Neutrophil (primary cell): ENCODE measurements around the gene SLC34A3.

Source experiments
- H3K27ac ChIP-seq: fragments of 200-600 bp; sonication (generic); 2 replicates; pipeline ENCODE4 v1.5.1; 2016; ENCODE audit warnings: mild to moderate bottlenecking, moderate library complexity
- H3K27me3 ChIP-seq: fragments of 200-600 bp; sonication (generic); 2 replicates; pipeline ENCODE4 v1.6.0; 2016; ENCODE audit warnings: mild to moderate bottlenecking
- H3K36me3 ChIP-seq: fragments of 200-600 bp; sonication (generic); 2 replicates; pipeline ENCODE4 v1.5.1; 2017
- H3K4me1 ChIP-seq, 2 experiments: fragments of 200-600 bp in 1 of 2; sonication (generic) in 1 of 2; 1 replicate in 1 of 2; 2 replicates in 1 of 2; pipeline versions ENCODE4 v1.5.1 to v1.6.1; 2013 to 2016; ENCODE audit warnings: low read depth in 1 of 2, low read length in 1 of 2, mild to moderate bottlenecking in 1 of 2, moderate library complexity in 1 of 2; ENCODE audit not compliant: control insufficient read depth in 1 of 2, insufficient read depth in 1 of 2
- H3K4me3 ChIP-seq, 2 experiments: fragments of 200-600 bp in 1 of 2; sonication (generic) in 1 of 2; 1 replicate in 1 of 2; 2 replicates in 1 of 2; pipeline ENCODE4 v1.5.1; 2013 to 2016; ENCODE audit warnings: low read depth in 1 of 2, low read length in 1 of 2, mild to moderate bottlenecking in 1 of 2, moderate library complexity in 1 of 2
- H3K9me3 ChIP-seq: fragments of 200-600 bp; sonication (generic); 2 replicates; pipeline ENCODE4 v1.5.1; 2016
- TF ChIP-seq, protein P1 (sequence below): fragments of 200-600 bp; sonication (generic); IDR thresholded peaks from 2 replicates; pipeline ENCODE4 v1.5.1; 2016; ENCODE audit warnings: antibody characterized with exemption

SLC34A3 gene

GRCh38 chr9:137211532-137211931 lies 19.2 kb upstream of the SLC34A3 start:
- Histone ChIP-seq H3K4me3 (no peak overlapping the region), H3K4me1 (peaks cover 13% of the 10 kb centered on the region in 2 experiments), H3K36me3 (peaks cover 44% of the 10 kb centered on the region), H3K9me3 (no peaks in the 10 kb centered on the region), H3K27ac (no peak overlapping the region), H3K27me3 (no peaks in the 10 kb centered on the region)
- TF ChIP-seq, protein P1, sequence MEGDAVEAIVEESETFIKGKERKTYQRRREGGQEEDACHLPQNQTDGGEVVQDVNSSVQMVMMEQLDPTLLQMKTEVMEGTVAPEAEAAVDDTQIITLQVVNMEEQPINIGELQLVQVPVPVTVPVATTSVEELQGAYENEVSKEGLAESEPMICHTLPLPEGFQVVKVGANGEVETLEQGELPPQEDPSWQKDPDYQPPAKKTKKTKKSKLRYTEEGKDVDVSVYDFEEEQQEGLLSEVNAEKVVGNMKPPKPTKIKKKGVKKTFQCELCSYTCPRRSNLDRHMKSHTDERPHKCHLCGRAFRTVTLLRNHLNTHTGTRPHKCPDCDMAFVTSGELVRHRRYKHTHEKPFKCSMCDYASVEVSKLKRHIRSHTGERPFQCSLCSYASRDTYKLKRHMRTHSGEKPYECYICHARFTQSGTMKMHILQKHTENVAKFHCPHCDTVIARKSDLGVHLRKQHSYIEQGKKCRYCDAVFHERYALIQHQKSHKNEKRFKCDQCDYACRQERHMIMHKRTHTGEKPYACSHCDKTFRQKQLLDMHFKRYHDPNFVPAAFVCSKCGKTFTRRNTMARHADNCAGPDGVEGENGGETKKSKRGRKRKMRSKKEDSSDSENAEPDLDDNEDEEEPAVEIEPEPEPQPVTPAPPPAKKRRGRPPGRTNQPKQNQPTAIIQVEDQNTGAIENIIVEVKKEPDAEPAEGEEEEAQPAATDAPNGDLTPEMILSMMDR = no peak

DNA sequence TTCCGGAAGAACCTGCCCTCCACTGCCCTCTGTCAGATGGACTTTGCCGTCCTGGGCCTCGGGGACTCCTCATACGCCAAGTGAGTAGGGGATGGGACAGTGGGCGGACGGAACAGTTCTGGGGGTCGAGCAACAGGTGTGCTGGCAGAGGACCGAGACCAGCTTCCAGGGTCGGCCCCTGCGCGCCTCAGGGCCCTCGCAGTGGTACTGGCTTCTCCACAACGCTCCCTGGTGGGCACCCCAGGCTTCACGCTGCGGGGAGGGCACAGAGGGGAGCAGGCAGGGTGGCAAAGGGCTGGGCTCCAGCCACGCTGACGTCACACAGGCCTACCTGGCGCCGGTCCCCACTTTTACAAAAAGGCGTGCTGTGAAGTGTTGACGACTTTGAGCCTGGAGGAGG lies 18.2 kb upstream of the SLC34A3 start:
- no peaks in the 10 kb centered on the region for H3K27me3 ChIP-seq
- no peak overlapping the region for H3K27ac ChIP-seq
- TF ChIP-seq, protein P1 = no peak
- no peak overlapping the region for H3K4me3 ChIP-seq
- peaks cover 54% of the 10 kb centered on the region for H3K36me3 ChIP-seq
- peaks cover 3% of the 10 kb centered on the region in 2 experiments for H3K4me1 ChIP-seq
- no peaks in the 10 kb centered on the region for H3K9me3 ChIP-seq

GRCh38 chr9:137213160-137214060 lies 17.3 kb upstream of the SLC34A3 start:
- TF ChIP-seq, protein P1 = no peak
- H3K4me3 ChIP-seq = no peak overlapping the region
- no peaks in the 10 kb centered on the region for H3K9me3 ChIP-seq
- peaks cover 63% of the 10 kb centered on the region for H3K36me3 ChIP-seq
- H3K27ac ChIP-seq = no peak overlapping the region
- no peaks in the 10 kb centered on the region for H3K4me1 ChIP-seq
- H3K27me3 ChIP-seq = no peaks in the 10 kb centered on the region

DNA sequence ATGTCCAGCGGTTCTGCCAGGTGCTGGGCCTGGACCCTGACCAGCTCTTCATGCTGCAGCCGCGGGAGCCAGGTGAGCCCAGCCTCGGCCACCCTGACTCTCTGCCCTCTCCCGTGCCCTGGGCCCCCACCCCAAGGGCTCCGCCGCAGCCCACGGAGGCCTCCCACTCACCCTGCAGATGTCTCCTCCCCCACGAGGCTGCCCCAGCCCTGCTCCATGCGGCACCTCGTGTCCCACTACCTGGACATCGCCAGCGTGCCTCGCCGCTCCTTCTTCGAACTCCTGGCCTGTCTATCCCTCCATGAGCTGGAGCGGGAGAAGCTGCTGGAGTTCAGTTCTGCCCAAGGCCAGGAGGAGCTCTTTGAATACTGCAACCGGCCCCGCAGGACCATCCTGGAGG lies 16.1 kb upstream of the SLC34A3 start:
- H3K27ac ChIP-seq = no peak overlapping the region
- no peak overlapping the region for H3K4me3 ChIP-seq
- H3K27me3 ChIP-seq = no peaks in the 10 kb centered on the region
- TF ChIP-seq, protein P1 = no peak
- H3K9me3 ChIP-seq = no peaks in the 10 kb centered on the region
- H3K4me1 ChIP-seq = no peaks in the 10 kb centered on the region
- peaks cover 64% of the 10 kb centered on the region for H3K36me3 ChIP-seq

GRCh38 chr9:137215196-137215986 lies 15.3 kb upstream of the SLC34A3 start:
- Histone ChIP-seq H3K4me1 (no peaks in the 10 kb centered on the region), H3K4me3 (no peak overlapping the region), H3K36me3 (peaks cover 64% of the 10 kb centered on the region), H3K27me3 (peaks cover 7% of the 10 kb centered on the region), H3K27ac (no peak overlapping the region), H3K9me3 (no peaks in the 10 kb centered on the region)
- TF ChIP-seq, protein P1 = no peak
